ENCODE data around the gene SYNE1.

Gene SYNE1

GRCh38 chr6:152221806-152222628, 415.1 kb downstream of the SYNE1 start:
- DNase-seq, result no peak

DNA sequence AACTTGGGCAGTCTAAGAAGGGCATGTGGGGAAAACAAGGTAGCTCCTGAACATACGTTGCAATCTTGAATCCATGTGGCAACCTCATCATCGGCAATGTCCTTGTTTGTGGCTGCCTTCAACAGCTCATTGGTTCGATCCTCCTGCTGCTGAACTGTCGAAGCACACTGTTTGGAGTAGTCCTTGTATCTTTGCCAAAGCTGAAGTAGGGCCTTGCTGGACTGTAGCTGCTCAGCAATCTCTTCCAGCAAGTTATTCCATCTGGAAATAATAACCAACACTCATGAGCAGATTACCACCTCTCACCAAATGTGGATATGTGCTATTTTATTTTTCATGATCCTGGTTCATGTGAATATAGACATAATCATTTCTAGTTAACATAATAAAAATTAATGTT, 416.4 kb downstream of the SYNE1 start:
- no peak for DNase-seq

- no peak for DNase-seq
Measured at GRCh38 chr6:152218887-152219286, 418.3 kb downstream of the SYNE1 start.

- DNase-seq, result no peak
Measured at GRCh38 chr6:152212437-152212836, 424.7 kb downstream of the SYNE1 start.

GRCh38 chr6:152209211-152209610, 428.0 kb downstream of the SYNE1 start:
- no peak for DNase-seq

DNA sequence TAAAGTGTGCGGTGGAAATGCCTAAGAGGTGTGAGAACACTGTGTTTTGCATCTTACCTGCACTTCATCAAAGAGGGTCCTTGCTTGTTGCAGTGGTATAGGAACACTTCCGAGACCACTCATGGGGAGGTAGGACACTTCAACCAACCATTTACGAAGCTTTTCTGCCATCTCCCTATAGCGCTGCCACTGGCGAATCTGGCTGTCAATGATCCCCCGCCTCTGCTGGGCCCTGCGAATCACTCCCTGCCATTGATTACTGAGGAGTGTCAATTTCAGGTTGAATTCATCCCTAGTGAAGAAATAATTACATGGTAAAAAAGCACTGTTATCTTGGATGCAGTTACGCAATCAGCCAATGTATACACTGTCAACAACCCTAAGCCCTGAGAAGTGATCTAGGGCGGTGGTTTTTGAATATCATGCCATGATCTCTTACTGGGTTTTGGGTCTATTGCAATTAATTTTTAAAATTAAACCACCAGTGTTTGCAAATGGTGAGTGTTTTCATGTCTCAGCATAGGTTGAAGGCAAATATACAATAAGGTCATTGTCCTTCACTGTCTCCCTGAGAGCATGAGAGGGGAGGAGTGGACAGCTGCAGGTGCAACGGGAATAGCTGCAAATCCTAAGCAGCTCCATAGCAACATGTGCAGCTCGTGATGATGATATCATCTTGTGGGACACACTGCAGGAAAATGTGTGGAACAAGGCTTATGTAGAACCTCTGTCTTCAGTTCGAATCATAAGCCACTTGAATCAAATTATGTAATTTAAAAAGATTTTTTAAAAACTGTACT, 429.0 kb downstream of the SYNE1 start:
- DNase-seq, result no peak

DNA sequence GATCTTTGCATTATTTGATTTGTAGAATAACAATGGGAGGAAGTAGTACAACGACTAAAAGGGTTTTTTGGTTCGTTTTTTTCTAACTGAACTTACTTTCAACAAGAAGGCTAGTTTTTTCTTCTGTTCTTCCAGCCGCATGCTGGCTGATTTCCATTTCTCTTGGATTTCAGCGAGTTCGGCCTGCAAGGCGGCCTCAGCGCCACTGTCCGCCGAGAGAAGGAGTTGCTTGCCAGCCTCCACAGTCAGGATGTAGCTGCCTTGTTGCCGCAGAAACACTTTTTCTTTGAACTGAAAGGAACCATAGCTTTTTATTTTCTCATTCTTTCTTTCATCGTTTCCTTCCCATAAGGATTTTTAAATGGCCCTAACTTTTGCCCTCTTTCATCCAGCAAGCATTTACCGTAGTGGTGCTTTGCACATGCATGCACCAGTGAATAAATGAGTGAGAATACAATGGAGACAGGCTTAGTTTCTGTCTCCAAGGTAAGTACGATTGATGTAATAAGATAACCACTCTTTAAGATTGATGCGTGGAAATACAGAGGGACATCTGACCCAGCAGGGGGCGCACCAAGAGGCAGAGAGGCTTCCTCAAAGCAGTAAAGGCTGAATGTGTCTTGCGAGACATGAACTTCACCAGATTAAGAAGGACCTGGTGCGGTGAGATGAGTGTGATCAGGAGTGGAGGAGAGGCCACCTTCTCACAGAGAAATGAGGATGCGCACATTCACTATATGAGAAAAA, 430.9 kb downstream of the SYNE1 start:
- peak; percentile 50 for DNase-seq

- no peak for DNase-seq
Measured at GRCh38 chr6:152204591-152204990, 432.6 kb downstream of the SYNE1 start.

GRCh38 chr6:152201120-152201519, 436.0 kb downstream of the SYNE1 start:
- DNase-seq, result no peak

DNA sequence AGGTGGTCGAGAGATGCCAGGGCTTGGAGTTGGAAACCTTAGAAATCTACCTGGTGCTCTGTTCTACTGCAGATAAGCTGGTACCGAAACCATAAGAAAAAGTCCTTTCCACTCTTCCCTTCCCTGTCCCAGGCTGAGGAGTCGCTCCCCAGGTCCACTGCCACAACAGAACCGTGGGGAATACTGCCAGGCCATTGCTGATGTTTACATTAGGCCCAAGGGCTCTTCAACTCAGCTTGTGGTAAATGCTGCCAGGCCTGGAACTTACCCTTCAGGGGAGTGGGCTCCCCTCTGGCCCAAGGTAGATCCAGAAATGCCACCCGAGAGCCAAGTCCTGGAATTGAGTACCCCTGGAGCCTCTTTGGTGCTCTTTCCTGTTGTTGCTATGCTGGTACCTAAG, 441.3 kb downstream of the SYNE1 start:
- DNase-seq, result no peak

- no peak for DNase-seq
Measured at GRCh38 chr6:152189736-152190135, 447.4 kb downstream of the SYNE1 start.

GRCh38 chr6:152188011-152188410, 449.2 kb downstream of the SYNE1 start:
- DNase-seq, result no peak

DNA sequence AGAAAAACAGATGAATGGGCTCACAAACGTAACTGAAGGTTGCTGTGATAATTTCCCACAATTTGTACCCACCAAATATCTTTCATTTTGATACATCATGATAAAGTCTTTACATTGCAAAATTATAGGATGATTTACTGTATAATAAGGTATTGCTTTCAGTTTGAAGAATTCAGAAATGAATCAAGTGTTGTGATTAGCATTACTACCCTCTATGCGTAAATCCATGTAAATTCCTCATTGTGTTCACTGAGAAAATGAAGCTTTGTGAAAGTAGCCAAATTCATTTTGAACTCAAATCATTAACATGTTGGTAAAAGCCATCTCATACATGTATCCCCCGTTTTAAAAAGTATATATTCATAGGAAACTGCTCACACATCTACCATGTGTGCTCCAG, 450.3 kb downstream of the SYNE1 start:
- no peak for DNase-seq

- DNase-seq, result peak; percentile 61
Measured at GRCh38 chr6:152184917-152185574, 452.1 kb downstream of the SYNE1 start.

DNA sequence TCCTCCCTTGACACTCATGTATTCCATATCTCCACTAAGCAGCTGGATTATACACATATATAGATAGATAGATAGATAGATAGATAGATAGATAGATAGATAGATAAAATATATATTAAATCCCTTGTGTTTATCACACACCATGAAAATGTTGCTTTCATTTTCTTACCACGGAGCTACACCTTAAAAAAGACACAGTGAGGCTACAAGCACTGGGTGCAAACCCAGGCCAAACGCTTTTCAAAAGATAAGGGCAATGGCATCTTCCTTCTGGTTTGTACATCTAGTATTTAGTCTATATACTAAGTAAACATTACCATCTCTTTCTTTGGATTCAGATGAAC, 452.6 kb downstream of the SYNE1 start:
- DNase-seq, result peak; percentile 39

GRCh38 chr6:152180601-152181000, 456.6 kb downstream of the SYNE1 start:
- DNase-seq, result no peak

DNA sequence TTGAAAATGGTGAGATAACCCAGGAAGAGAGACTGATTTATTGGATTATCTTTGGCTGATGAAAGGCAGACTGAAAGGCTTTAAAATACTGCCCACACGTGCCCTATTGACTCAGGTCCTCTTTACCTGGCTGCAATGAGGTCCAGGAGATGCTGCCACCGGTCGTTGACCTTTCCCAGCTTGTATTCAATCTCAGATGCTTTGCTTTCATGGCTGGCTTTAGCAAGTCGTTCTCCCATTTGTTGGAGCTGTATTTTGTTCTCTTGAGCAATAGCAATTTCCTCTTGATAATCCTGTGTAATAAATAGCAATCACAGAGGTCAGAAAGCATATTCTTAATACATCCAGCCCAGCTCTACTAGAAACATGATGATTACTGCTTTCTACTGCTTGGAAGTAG, 460.9 kb downstream of the SYNE1 start:
- no peak for DNase-seq

GRCh38 chr6:152173957-152174356, 463.2 kb downstream of the SYNE1 start:
- DNase-seq, result no peak

DNA sequence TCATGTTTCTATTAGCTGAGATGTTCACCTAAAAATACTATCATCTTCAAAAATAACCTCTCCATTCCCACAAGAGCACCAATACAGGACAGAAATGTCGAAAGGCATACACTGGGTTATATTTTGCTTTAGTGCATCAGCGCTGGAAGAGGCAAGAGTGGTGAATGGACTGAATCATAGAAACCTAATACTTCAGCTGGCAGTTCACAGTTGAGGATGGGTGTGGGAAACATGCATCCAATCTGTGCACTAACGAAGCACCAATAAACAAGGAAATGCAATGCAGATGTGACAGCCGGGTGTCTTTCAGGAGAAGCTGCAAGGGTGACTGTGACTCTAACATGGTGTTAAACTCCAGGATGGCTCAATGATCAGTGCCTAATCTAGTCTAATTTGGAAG, 463.8 kb downstream of the SYNE1 start:
- no peak for DNase-seq

GRCh38 chr6:152170702-152171667, 466.2 kb downstream of the SYNE1 start:
- DNase-seq, result peak; percentile 65

DNA sequence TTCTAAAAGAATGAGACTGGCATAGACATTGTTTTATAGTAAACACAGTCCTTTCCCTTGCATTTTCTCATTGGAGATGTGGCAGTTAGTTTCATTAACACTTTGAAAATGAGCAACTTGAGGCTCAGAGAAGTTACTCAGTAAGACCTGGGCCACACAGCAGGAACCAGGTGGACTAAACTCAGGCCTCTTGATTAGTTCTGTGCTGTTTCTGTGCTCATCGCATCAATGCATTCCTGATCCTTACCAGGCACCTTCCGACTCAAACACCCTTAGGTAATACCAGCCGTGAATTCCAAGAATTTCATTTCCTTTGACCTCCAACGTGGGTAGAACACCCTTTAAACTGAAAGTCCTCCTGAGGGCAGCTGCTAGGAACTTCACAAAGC, 466.9 kb downstream of the SYNE1 start:
- no peak for DNase-seq

Measured in CD4-positive, alpha-beta T cell treated with Interleukin-12 subunit alpha and Interleukin-12 subunit beta, for 1 hour (primary cell).